GM12801 (cell line): ENCODE results near the gene ZNF326.

Experiments
- TF ChIP-seq, protein P1 (sequence below): IDR thresholded peaks from one replicate; pipeline ENCODE4 v1.5.1; 2011; ENCODE audit warnings: control low read depth; ENCODE audit not compliant: insufficient read length; ENCODE audit errors: extremely low read depth

Gene ZNF326

DNA sequence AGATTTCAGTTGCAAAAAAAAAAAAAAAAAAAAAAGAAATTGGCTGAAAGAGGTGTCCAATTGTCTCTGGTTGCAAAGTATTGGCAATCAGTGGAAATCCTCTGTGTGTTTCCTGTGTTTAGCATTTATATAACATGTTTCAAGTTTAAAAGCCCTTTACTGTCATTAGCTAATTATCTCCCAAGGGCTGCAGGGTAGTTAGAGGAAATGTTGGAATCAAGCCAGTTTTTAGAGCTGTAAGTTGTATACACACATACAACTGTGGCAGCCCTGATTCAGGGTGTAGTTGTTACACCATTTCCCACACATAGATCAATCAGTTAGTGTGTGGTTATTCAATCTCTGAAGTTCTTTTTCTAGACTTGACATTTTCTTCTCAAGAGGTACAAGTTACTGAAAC lies 8.9 kb upstream of the ZNF326 start:
- TF ChIP-seq, protein P1, sequence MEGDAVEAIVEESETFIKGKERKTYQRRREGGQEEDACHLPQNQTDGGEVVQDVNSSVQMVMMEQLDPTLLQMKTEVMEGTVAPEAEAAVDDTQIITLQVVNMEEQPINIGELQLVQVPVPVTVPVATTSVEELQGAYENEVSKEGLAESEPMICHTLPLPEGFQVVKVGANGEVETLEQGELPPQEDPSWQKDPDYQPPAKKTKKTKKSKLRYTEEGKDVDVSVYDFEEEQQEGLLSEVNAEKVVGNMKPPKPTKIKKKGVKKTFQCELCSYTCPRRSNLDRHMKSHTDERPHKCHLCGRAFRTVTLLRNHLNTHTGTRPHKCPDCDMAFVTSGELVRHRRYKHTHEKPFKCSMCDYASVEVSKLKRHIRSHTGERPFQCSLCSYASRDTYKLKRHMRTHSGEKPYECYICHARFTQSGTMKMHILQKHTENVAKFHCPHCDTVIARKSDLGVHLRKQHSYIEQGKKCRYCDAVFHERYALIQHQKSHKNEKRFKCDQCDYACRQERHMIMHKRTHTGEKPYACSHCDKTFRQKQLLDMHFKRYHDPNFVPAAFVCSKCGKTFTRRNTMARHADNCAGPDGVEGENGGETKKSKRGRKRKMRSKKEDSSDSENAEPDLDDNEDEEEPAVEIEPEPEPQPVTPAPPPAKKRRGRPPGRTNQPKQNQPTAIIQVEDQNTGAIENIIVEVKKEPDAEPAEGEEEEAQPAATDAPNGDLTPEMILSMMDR: no peak

DNA sequence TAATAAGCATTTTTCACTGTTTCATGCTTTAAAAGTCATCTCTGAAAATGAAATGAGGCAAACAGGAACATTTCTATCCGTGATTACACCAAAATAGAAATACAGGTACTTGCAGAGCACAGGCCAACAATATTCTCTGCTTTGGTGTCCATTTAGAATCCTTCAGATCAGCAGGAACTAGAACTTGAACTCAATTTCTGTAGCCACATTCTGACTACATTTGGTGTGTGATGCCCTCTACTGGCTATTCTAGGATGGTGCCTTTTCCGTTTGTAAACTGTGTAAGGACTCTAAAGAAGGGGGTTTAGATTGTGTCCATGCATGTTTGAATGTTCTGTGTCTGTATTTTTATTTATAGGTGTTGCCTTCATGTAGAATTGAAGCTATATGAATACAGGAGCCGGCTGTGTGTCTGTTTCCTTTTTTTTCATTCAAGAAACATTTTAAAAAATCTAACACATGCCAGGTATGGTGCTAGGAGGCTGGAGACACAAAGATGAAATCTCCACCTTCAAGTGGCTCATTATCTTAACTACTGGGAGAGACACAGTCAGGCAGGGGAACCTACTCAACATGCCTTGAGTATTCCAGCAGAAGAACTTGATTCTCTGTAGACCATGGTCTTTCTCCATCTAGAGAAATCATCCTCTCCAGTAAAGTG lies 7.6 kb upstream of the ZNF326 start:
- TF ChIP-seq, protein P1: no peak

DNA sequence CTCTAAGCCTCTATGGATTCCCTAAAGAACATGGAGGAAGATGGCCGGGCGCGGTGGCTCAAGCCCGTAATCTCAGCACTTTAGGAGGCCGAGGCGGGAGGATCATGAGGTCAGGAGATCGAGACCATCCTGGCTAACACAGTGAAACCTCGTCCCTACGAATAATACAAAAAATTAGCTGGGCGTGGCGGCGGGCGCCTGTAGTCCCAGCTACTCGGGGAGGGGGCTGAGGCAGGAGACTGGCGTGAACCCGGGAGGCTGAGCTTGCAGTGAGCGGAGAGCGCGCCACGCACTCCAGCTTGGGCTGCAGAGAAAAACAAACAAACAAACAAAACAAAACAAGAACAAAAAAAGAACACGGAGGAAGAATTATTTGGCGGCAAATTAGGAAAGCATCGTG lies 5.8 kb upstream of the ZNF326 start:
- TF ChIP-seq, protein P1: no peak

DNA sequence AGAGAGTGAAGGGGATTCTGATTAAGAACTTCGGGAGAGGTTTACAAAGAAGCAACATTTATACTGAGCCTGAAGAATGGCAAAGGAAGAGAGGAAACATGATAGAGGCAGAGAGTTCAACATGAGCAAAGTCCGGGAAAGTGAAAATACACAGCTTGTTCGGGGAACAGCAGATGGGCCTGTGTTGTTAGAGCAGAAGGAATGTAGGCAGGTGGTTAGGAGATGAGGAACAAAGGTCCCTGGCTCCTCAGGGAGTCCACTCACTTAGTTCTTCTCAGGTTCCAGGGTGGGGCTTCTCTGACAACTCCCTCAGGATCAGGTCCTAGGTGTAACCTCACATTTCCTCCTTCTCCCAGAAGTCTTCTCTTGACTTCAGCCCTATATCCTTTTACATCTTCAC lies 5.1 kb upstream of the ZNF326 start:
- TF ChIP-seq, protein P1: no peak

DNA sequence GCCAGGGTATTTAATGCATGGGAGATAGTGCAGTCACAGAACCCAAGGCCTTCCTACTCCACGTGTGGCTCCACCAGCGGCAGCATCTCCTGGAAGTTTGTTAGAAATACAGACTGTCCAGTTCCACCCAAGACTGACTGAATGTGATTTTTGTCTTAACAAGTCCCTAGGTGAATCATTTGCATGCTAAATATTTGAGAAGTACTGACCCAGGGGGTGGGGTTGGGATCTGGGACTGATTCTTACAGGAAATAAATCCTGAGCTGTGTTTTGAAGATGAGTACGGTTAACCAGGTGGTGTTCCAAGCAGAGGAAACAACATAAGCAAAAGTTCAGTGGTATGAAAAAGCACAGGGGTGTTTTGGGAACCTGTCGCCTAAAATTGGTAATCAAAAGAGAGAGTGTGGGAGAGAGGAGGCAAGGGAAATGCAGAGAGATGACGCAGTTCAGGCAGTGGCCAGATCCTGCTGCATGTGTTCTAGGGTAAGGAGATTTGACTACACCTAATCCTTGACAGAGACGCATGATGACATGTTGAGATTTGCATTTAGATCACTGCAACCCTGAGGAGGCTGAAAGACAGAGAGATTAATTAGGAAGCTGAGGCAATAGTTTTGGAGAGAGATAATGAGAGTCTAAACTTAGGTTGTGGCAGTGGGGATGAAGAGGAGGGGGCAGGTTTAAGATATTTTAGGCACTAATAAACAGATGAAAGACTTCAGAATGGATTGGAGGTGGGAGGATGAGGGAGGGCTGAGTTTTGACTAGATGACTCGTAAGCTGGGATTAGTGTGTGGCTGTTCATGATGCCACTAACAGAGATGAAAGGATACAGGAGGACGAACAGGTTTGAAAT lies 3.7 kb upstream of the ZNF326 start:
- TF ChIP-seq, protein P1: no peak

DNA sequence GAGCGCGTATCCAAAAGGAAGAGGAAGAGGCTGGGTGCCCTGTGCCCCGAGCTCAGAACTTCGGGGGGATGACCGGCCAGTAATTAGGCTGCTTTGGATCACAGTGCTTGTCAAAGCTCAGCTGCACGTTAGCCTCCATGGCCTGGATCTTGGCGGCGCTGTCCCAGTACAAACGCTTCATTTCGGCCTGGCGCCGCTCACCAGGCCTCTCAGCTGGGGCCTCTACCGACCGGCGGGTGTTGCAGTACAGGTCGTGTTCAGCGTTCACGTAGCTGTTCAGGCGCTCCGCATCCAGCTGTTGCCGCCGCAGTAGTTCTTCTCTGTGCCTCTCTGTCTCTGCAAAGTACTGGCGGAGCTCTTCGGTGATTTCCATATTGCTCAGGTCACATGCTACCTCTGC lies 1.4 kb upstream of the ZNF326 start:
- TF ChIP-seq, protein P1: no peak

DNA sequence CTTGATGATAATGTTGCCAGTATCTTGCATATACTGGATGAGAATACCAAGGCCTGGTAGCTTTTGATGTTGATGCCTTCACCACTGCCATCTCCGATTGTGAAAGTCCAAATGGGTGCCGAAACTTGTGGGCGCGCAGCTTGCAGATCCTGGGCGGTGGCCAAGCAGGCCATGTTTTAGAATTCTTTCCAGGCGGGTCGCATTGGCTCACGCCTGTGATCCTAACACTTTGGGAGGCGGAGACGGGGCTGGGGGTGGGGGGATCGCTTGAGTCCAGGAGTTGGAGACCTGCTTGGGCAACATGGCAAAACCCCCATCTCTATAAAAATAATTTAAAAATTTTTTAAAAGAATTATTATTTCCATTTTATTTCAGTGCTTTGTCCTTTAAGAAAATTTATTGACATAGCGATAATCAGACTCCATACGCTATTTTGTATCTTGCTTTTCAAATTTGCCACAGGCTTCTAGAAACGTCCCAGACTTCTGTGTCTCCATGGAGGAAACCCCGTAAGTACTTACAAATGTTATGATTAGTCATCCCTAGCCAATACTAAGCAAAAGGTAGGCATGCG lies 592 bp upstream of the ZNF326 start:
- TF ChIP-seq, protein P1: no peak
